AG04449 (cell line): Measurements from ENCODE around the gene GNG7.
A peak's percentile ranks its signal among the peaks of the same experiment; 100 is the strongest.

Experiments used
- CTCF ChIA-PET: fragments of 350-600 bp; formaldehyde crosslinking; extraction: SDS; loops from one replicate; lab custom pipeline; 2021; ENCODE audit warnings: antibody characterized with exemption; lab: Yijun Ruan, JAX
- POLR2A ChIA-PET: fragments of 400-600, 350-600 bp; formaldehyde crosslinking; extraction: SDS; loops from one replicate; lab custom pipeline; 2020; ENCODE audit warnings: antibody characterized with exemption, inconsistent platforms; lab: Yijun Ruan, JAX
- DNase-seq: peaks from one replicate; pipeline ENCODE4 v3.0.0-alpha.2; 2010; ENCODE audit warnings: low read depth, low spot score
- H3K4me3 ChIP-seq: 2 replicates; pipeline ENCODE4 v1.5.1; 2011; ENCODE audit warnings: low read depth, mild to moderate bottlenecking, control low read depth, low read length
- CTCF ChIP-seq: IDR thresholded peaks from one replicate; pipeline ENCODE4 v1.5.1; 2011; ENCODE audit warnings: mild to moderate bottlenecking, moderate library complexity, low read length, control low read depth, inconsistent platforms; ENCODE audit not compliant: insufficient read depth; ENCODE audit errors: missing control alignments

GNG7 gene

GRCh38 chr19:2492870-2493269, 209.6 kb downstream of the GNG7 start:
- ChIA-PET POLR2A (interaction anchor here (6.9 kb wide), 1 partner anchor 16 kb away, joined by 79 read pairs; the partner anchor contains the start of gene GADD45B), CTCF (interaction anchor here (0.7 to 2.1 kb wide), 3 partner anchors 17 to 257 kb away, joined by 3 to 7 read pairs (median 3); no protein-coding TSS in a partner anchor)
- no peak for TF ChIP-seq CTCF
- DNase-seq, result no peak
- H3K4me3 ChIP-seq, result no peak overlapping the region

- TF ChIP-seq CTCF, result no peak
- no peak overlapping the region for H3K4me3 ChIP-seq
- POLR2A ChIA-PET, result interaction anchor here (0.5 to 6.9 kb wide), 6 partner anchors 11 to 120 kb away, joined by 3 to 79 read pairs (median 4); partner anchors contain the start of gene GADD45B
- CTCF ChIA-PET, result interaction anchor here (0.9 to 1.3 kb wide), 2 partner anchors 15 to 88 kb away, joined by 3 to 5 read pairs; partner anchors contain the start of gene GADD45B
- peak; percentile 90 for DNase-seq
These were observed 211.2 kb downstream of the GNG7 start for GRCh38 chr19:2491130-2491801.

- TF ChIP-seq CTCF, result no peak
- POLR2A ChIA-PET, result interaction anchor here (0.5 to 6.9 kb wide), 5 partner anchors 10 to 213 kb away, joined by 3 to 79 read pairs (median 4); partner anchors contain the start of gene GADD45B
- DNase-seq, result no peak
- H3K4me3 ChIP-seq, result no peak overlapping the region
- CTCF ChIA-PET, result interaction anchor here (0.9 to 1.3 kb wide), 2 partner anchors 15 to 89 kb away, joined by 3 to 5 read pairs; partner anchors contain the start of gene GADD45B
These were observed 211.8 kb downstream of the GNG7 start for GRCh38 chr19:2490659-2491058.

GRCh38 chr19:2488942-2489731, 213.4 kb downstream of the GNG7 start:
- H3K4me3 ChIP-seq, result peak overlapping the region; percentile 45
- no peak for TF ChIP-seq CTCF
- no peak for DNase-seq
- ChIA-PET CTCF (interaction anchor here (1.2 to 1.5 kb wide), 2 partner anchors 9 to 13 kb away, joined by 4 to 5 read pairs; partner anchors contain the start of gene GADD45B), POLR2A (interaction anchor here (0.8 to 6.9 kb wide), 4 partner anchors 9 to 54 kb away, joined by 3 to 79 read pairs (median 6); partner anchors contain the start of gene GADD45B)

GRCh38 chr19:2488405-2488941, 214.0 kb downstream of the GNG7 start:
- ChIA-PET POLR2A (interaction anchor here (0.8 to 6.9 kb wide), 3 partner anchors 9 to 55 kb away, joined by 3 to 79 read pairs (median 8); partner anchors contain the start of gene GADD45B), CTCF (interaction anchor here (1.2 to 1.5 kb wide), 2 partner anchors 8 to 12 kb away, joined by 4 to 5 read pairs; partner anchors contain the start of gene GADD45B)
- no peak for TF ChIP-seq CTCF

More at GRCh38 chr19:2488405-2488941, 214.0 kb downstream of the GNG7 start:
- H3K4me3 ChIP-seq, result peak overlapping the region; percentile 45
- no peak for DNase-seq
